ENCODE results near the gene AKAP8.

DNA sequence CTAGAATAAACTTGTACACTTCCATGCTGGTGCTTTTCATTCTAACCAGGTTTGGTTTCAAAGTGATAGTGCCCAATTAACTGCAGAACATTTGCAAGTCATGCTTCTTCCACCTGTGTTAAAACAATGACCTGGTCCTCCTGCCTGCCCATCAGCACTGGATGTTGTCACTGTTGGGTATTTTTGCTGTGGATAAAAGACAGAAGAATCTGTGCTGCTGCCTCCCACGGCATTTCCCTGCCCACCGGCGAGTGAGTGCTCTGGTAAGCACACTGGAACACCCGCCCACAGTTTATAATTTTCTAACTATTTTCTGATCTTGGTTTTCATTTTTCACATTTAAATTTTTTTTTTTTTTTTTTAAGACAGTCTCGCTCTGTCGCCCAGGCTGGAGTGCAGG, 2.3 kb upstream of the AKAP8 start:
- TF ChIP-seq, protein P1, sequence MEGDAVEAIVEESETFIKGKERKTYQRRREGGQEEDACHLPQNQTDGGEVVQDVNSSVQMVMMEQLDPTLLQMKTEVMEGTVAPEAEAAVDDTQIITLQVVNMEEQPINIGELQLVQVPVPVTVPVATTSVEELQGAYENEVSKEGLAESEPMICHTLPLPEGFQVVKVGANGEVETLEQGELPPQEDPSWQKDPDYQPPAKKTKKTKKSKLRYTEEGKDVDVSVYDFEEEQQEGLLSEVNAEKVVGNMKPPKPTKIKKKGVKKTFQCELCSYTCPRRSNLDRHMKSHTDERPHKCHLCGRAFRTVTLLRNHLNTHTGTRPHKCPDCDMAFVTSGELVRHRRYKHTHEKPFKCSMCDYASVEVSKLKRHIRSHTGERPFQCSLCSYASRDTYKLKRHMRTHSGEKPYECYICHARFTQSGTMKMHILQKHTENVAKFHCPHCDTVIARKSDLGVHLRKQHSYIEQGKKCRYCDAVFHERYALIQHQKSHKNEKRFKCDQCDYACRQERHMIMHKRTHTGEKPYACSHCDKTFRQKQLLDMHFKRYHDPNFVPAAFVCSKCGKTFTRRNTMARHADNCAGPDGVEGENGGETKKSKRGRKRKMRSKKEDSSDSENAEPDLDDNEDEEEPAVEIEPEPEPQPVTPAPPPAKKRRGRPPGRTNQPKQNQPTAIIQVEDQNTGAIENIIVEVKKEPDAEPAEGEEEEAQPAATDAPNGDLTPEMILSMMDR (IDR thresholded peaks at IDR 0.05): no peak
- TF ChIP-seq EP300 (IDR thresholded peaks at IDR 0.05) (no peak), POLR2A (IDR thresholded peaks at IDR 0.05) (no peak)

Measured in ovary (tissue), 3 donors.